ENCODE measurements around the gene OXLD1. TPM values are rescaled to one million over a fixed set of nuclear protein-coding genes. Genes with fewer than 3 reads are reported as not detected.

Gene OXLD1
- total and polyA plus RNA-seq, 9 donors: 9.9 to 21.8 (median 11.6) TPM

DNA sequence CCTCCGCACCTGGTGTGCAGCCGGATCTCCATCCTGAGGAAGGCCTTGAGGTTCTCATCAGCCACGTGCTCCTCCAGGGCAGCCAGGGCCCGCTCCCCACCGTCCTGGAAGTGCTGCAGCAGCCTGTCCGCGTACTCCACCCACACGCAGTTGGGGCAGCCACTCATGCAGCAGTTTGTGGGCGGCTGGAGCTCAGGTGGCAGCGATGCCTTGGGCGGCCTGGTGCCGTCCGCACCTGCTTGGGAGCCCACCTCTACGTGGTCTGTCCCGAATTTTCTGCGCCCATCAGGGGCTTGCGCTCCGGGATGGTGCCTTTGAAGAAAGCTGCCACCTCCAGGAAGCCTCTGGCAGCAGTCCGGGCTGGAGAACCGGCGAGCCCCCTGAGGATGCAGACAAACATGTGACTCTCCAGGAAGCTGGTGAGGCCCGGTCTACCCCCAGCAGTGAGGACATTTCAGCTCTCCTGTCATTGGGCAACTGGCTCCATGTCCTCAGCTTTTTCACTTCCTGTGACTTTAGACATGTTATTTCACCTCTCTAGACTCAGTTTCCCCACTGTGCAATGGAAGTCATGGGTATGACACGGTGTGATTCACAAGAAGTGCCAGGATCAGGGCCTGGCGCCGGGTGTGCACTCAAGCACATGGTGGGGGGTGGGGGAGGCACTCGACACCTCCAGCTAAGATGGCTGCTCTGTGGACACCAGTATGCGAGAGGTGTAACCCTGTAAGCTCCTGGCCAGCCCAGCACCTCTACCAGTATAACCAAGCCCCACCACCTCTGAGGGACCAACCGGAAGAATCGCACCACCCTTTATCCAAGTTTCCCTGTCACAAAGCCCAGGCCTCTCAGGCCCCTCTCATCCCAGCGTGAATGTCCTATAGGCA lies 957 bp downstream of the OXLD1 start:
- 69% methylated on average over 25 of the region's 30 CpGs for WGBS (ENCODE audit: insufficient coverage)
- Histone ChIP-seq H3K4me1 (ENCODE audit: control insufficient read depth, insufficient read depth, low read length) (peaks cover 24% of the 10 kb centered on the region), H3K27ac (ENCODE audit: low read length) (peak overlapping the region; percentile 80), H3K27me3 (ENCODE audit: control insufficient read depth, insufficient read depth, low read length) (no peaks in the 10 kb centered on the region), H3K4me3 (ENCODE audit: low read length) (peak overlapping the region; percentile 89), H3K36me3 (ENCODE audit: control insufficient read depth, insufficient read depth, low read length) (peaks cover 33% of the 10 kb centered on the region), H3K9me3 (replicated peaks; ENCODE audit: control insufficient read depth, low read depth, low read length) (no peaks in the 10 kb centered on the region)
- no peak for DNase-seq

DNA sequence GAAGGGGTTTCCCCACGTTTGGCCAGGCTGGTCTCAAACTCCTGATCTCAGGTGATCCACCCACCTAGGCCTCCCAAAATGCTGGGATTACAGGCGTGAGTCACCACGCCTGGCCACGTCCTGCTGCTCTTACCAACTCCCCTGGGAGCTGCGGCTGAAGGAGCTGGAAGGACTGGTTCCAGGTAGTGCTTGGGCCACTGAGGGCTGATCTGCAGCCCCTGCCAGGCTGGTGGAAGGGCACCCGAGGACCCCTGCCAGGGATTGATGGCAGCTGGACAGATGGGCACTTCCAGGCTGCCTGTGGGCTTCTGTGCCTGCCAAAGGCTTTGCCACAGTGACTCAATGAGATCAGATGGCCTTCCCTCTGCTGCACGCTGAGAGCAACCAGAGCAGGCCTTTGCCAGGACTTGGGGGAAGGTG lies 2.3 kb downstream of the OXLD1 start:
- no peak overlapping the region for H3K27ac ChIP-seq (ENCODE audit: low read length)
- WGBS (ENCODE audit: insufficient coverage): 79% methylated on average over 4 of the region's 7 CpGs
- H3K9me3 ChIP-seq (replicated peaks; ENCODE audit: control insufficient read depth, low read depth, low read length): no peaks in the 10 kb centered on the region
- H3K36me3 ChIP-seq (ENCODE audit: control insufficient read depth, insufficient read depth, low read length): peaks cover 20% of the 10 kb centered on the region
- DNase-seq: no peak
- H3K4me1 ChIP-seq (ENCODE audit: control insufficient read depth, insufficient read depth, low read length): peaks cover 24% of the 10 kb centered on the region
- no peak overlapping the region for H3K4me3 ChIP-seq (ENCODE audit: low read length)
- no peaks in the 10 kb centered on the region for H3K27me3 ChIP-seq (ENCODE audit: control insufficient read depth, insufficient read depth, low read length)

GRCh38 chr17:81662002-81662401 lies 4.4 kb downstream of the OXLD1 start:
- WGBS (ENCODE audit: insufficient coverage): 80% methylated on average over 1 of the region's 4 CpGs
- no peak overlapping the region for H3K4me3 ChIP-seq (ENCODE audit: low read length)
- H3K27me3 ChIP-seq (ENCODE audit: control insufficient read depth, insufficient read depth, low read length): no peaks in the 10 kb centered on the region
- H3K36me3 ChIP-seq (ENCODE audit: control insufficient read depth, insufficient read depth, low read length): peaks cover 11% of the 10 kb centered on the region
- no peaks in the 10 kb centered on the region for H3K9me3 ChIP-seq (replicated peaks; ENCODE audit: control insufficient read depth, low read depth, low read length)
- no peak overlapping the region for H3K27ac ChIP-seq (ENCODE audit: low read length)
- DNase-seq: no peak
- peaks cover 15% of the 10 kb centered on the region for H3K4me1 ChIP-seq (ENCODE audit: control insufficient read depth, insufficient read depth, low read length)

GRCh38 chr17:81660441-81660840 lies 6.0 kb downstream of the OXLD1 start:
- H3K4me1 ChIP-seq (ENCODE audit: control insufficient read depth, insufficient read depth, low read length): peaks cover 12% of the 10 kb centered on the region
- no peaks in the 10 kb centered on the region for H3K9me3 ChIP-seq (replicated peaks; ENCODE audit: control insufficient read depth, low read depth, low read length)
- no peaks in the 10 kb centered on the region for H3K27me3 ChIP-seq (ENCODE audit: control insufficient read depth, insufficient read depth, low read length)
- WGBS (ENCODE audit: insufficient coverage): 84% methylated on average over 6 of the region's 9 CpGs
- no peak overlapping the region for H3K27ac ChIP-seq (ENCODE audit: low read length)
- peaks cover 11% of the 10 kb centered on the region for H3K36me3 ChIP-seq (ENCODE audit: control insufficient read depth, insufficient read depth, low read length)
- no peak for DNase-seq
- no peak overlapping the region for H3K4me3 ChIP-seq (ENCODE audit: low read length)

- DNase-seq: no peak
- Histone ChIP-seq H3K4me1 (ENCODE audit: control insufficient read depth, insufficient read depth, low read length) (peaks cover 13% of the 10 kb centered on the region), H3K9me3 (replicated peaks; ENCODE audit: control insufficient read depth, low read depth, low read length) (no peaks in the 10 kb centered on the region), H3K4me3 (ENCODE audit: low read length) (no peak overlapping the region), H3K36me3 (ENCODE audit: control insufficient read depth, insufficient read depth, low read length) (peaks cover 2% of the 10 kb centered on the region), H3K27ac (ENCODE audit: low read length) (no peak overlapping the region), H3K27me3 (ENCODE audit: control insufficient read depth, insufficient read depth, low read length) (no peaks in the 10 kb centered on the region)
- 64% methylated on average over 3 of the region's 5 CpGs for WGBS (ENCODE audit: insufficient coverage)
These were observed 7.4 kb downstream of the OXLD1 start for GRCh38 chr17:81659038-81659437.

- no peak overlapping the region for H3K4me3 ChIP-seq (ENCODE audit: low read length)
- H3K4me1 ChIP-seq (ENCODE audit: control insufficient read depth, insufficient read depth, low read length): peaks cover 19% of the 10 kb centered on the region
- 33% methylated on average over 3 of the region's 4 CpGs for WGBS (ENCODE audit: insufficient coverage)
- H3K27me3 ChIP-seq (ENCODE audit: control insufficient read depth, insufficient read depth, low read length): peaks cover 2% of the 10 kb centered on the region
- no peaks in the 10 kb centered on the region for H3K36me3 ChIP-seq (ENCODE audit: control insufficient read depth, insufficient read depth, low read length)
- peak overlapping the region; percentile 5 for H3K27ac ChIP-seq (ENCODE audit: low read length)
- peak; percentile 36 for DNase-seq
- H3K9me3 ChIP-seq (replicated peaks; ENCODE audit: control insufficient read depth, low read depth, low read length): no peaks in the 10 kb centered on the region
These were observed 9.6 kb downstream of the OXLD1 start for GRCh38 chr17:81656835-81657234.

- no peak for DNase-seq
- peak within 1 kb of the TSS; percentile 5 for H3K27ac ChIP-seq (ENCODE audit: low read length)
- peaks cover 19% of the 10 kb centered on the region for H3K4me1 ChIP-seq (ENCODE audit: control insufficient read depth, insufficient read depth, low read length)
- no peaks in the 10 kb centered on the region for H3K9me3 ChIP-seq (replicated peaks; ENCODE audit: control insufficient read depth, low read depth, low read length)
- no peaks in the 10 kb centered on the region for H3K36me3 ChIP-seq (ENCODE audit: control insufficient read depth, insufficient read depth, low read length)
- peaks cover 2% of the 10 kb centered on the region for H3K27me3 ChIP-seq (ENCODE audit: control insufficient read depth, insufficient read depth, low read length)
- WGBS (ENCODE audit: insufficient coverage): 84% methylated on average over 15 of the region's 15 CpGs
- no peak within 1 kb of the TSS for H3K4me3 ChIP-seq (ENCODE audit: low read length)
These were observed 10.2 kb downstream of the OXLD1 start, which contains the start of gene PDE6G for GRCh38 chr17:81656118-81656743. Gene PDE6G (minus strand): TSS chr17:81656542. CDS start chr17:81653305, 3,237 bp downstream.

GRCh38 chr17:81655378-81656117 lies 10.9 kb downstream of the OXLD1 start:
- H3K4me1 ChIP-seq (ENCODE audit: control insufficient read depth, insufficient read depth, low read length): peaks cover 19% of the 10 kb centered on the region
- no peak overlapping the region for H3K27ac ChIP-seq (ENCODE audit: low read length)
- H3K36me3 ChIP-seq (ENCODE audit: control insufficient read depth, insufficient read depth, low read length): no peaks in the 10 kb centered on the region
- H3K27me3 ChIP-seq (ENCODE audit: control insufficient read depth, insufficient read depth, low read length): peaks cover 5% of the 10 kb centered on the region
- H3K4me3 ChIP-seq (ENCODE audit: low read length): no peak overlapping the region
- 68% methylated on average over 16 of the region's 18 CpGs for WGBS (ENCODE audit: insufficient coverage)
- DNase-seq: no peak
- no peaks in the 10 kb centered on the region for H3K9me3 ChIP-seq (replicated peaks; ENCODE audit: control insufficient read depth, low read depth, low read length)

DNA sequence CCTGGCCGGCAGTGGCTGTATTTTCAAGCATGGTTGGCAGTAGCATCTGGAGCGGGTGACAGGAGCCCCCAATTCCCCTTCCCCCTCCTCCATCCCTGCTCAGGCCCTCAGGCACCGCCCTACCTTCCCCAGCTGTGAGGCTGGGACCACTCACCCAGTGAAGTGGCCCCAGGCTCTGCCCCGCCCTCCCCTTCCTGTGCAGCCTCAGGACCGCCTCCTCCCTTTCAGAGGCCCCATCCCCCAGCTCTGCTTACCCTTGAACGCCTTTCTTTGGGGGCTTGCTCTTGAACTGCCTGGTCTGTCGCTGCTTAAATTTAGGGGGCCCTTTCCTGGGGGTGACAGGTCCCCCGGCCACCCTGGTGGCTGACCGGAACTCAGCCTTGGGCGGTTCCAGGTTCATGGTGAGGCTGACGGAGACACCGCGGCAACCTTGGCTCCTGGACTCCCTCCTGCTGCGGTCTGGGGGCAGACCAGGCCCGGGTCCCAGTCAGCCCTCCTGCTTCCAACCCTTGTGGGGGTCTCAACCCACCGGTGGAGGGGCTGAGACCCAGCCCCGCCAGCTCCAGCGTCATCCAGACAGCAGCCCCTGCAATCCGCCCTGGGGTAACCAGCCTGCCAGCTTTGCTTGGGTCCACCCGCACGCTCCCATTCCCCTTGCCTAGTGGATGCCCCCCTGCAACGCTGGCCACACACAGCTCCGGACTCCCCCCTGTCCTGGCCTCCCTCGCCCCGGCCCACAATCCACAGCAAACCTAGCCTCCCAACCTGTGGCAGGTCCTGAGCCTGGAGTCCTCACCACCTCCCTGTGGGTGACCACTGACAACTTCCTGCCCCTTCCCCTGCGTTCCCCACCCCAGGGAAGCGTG lies 13.3 kb downstream of the OXLD1 start:
- Histone ChIP-seq H3K4me1 (ENCODE audit: control insufficient read depth, insufficient read depth, low read length) (peaks cover 19% of the 10 kb centered on the region), H3K27ac (ENCODE audit: low read length) (no peak overlapping the region), H3K4me3 (ENCODE audit: low read length) (no peak overlapping the region), H3K27me3 (ENCODE audit: control insufficient read depth, insufficient read depth, low read length) (peaks cover 28% of the 10 kb centered on the region), H3K9me3 (replicated peaks; ENCODE audit: control insufficient read depth, low read depth, low read length) (peaks cover 2% of the 10 kb centered on the region), H3K36me3 (ENCODE audit: control insufficient read depth, insufficient read depth, low read length) (no peaks in the 10 kb centered on the region)
- no peak for DNase-seq
- WGBS (ENCODE audit: insufficient coverage): 17% methylated on average over 20 of the region's 27 CpGs

Data from muscle of leg (tissue), 11 donors.